ENCODE results near the gene PFDN2. TPM values are rescaled to one million over a fixed set of nuclear protein-coding genes. Genes with fewer than 3 reads are reported as not detected.

Gene PFDN2
- total and polyA plus RNA-seq, 2 of the 8 experiments (the other 6 are each of a cell fraction or from before 2014, with no cell fraction given): 66.2 to 71.2 TPM

- TF ChIP-seq GTF2F1 (IDR thresholded peaks at IDR 0.05; ENCODE audit: borderline replicate concordance, low read depth, low read length) (no peak), CTCF (IDR thresholded peaks at IDR 0.05; ENCODE audit: control extremely low read depth in 1 of 3, insufficient read depth in 1 of 3, low read depth in 1 of 3, low read length in 3 of 3) (no peak), ZNF274 (IDR thresholded peaks at IDR 0.05; ENCODE audit: borderline replicate concordance, extremely low read depth, low read length) (no peak), CEBPB (IDR thresholded peaks at IDR 0.05; ENCODE audit: low read depth, low read length) (no peak), ASH2L (IDR thresholded peaks at IDR 0.05; ENCODE audit: low read length) (no peak), E2F6 (IDR thresholded peaks at IDR 0.05) (no peak), CREB1 (IDR thresholded peaks at IDR 0.05) (no peak), CHD1 (IDR thresholded peaks at IDR 0.05; ENCODE audit: low read depth, low read length) (no peak), PHF8 (conservative IDR thresholded peaks at IDR 0.05; ENCODE audit: low read depth, low read length) (no peak)
These were observed 11.0 kb upstream of the PFDN2 start (continued) for GRCh38 chr1:161128591-161129420.

All from H1 (cell line).